Muscle of back (tissue), 11 donors: ENCODE measurements around the gene ANLN. TPM values are rescaled to one million over a fixed set of nuclear protein-coding genes. Genes with fewer than 3 reads are reported as not detected.

Experiments used
- DNase-seq, 3 donors: peaks; one replicate each; pipeline versions ENCODE4 v3.0.0 to v3.0.0-alpha.2; 2013
- polyA plus RNA-seq, 10 donors: library from polyadenylated mRNA; unstranded; fragments of 120-200 nt; gene quantifications; one replicate each; pipeline ENCODE4 v1.2.1, GENCODE V29; 2013; ENCODE audit not compliant: insufficient read length in 10 of 10

ANLN gene
- polyA plus RNA-seq, 10 donors = 17.0 to 40.9 (median 27.8) TPM

GRCh38 chr7:36408589-36408988 lies 18.9 kb downstream of the ANLN start:
- no peak for DNase-seq

- no peak for DNase-seq
Measured at GRCh38 chr7:36409180-36409579, 19.5 kb downstream of the ANLN start.

GRCh38 chr7:36415144-36415543 lies 25.5 kb downstream of the ANLN start:
- DNase-seq = no peak

GRCh38 chr7:36416251-36416650 lies 26.6 kb downstream of the ANLN start:
- no peak for DNase-seq

- DNase-seq = no peak
Measured at GRCh38 chr7:36420307-36420706, 30.6 kb downstream of the ANLN start.

GRCh38 chr7:36422072-36422471 lies 32.4 kb downstream of the ANLN start:
- no peak for DNase-seq

GRCh38 chr7:36423633-36424032 lies 34.0 kb downstream of the ANLN start:
- DNase-seq = no peak

GRCh38 chr7:36430186-36430585 lies 40.5 kb downstream of the ANLN start:
- DNase-seq = no peak

- DNase-seq = no peak
Measured at GRCh38 chr7:36430881-36431280, 41.2 kb downstream of the ANLN start.

GRCh38 chr7:36438211-36438610 lies 48.5 kb downstream of the ANLN start:
- DNase-seq = no peak

- DNase-seq = no peak
Measured at GRCh38 chr7:36439624-36440023, 50.0 kb downstream of the ANLN start.

- peak; percentile 2 to 32 (median 6) for DNase-seq
Measured at GRCh38 chr7:36440880-36441279, 51.2 kb downstream of the ANLN start.

- no peak for DNase-seq
Measured at GRCh38 chr7:36441344-36442022, 51.8 kb downstream of the ANLN start.

- no peak for DNase-seq
Measured at GRCh38 chr7:36448781-36449379, 59.2 kb downstream of the ANLN start.

GRCh38 chr7:36449685-36450084 lies 60.0 kb downstream of the ANLN start:
- no peak for DNase-seq

- DNase-seq = no peak
Measured at GRCh38 chr7:36453769-36454168, 64.1 kb downstream of the ANLN start.

- no peak for DNase-seq
Measured at GRCh38 chr7:36455646-36456045, 66.0 kb downstream of the ANLN start.

- no peak for DNase-seq
Measured at GRCh38 chr7:36456138-36456537, 66.5 kb downstream of the ANLN start.

GRCh38 chr7:36456548-36456947 lies 66.9 kb downstream of the ANLN start:
- no peak for DNase-seq

GRCh38 chr7:36459236-36459960 lies 69.7 kb downstream of the ANLN start:
- no peak for DNase-seq

GRCh38 chr7:36460811-36461429 lies 71.3 kb downstream of the ANLN start:
- DNase-seq = no peak

- DNase-seq = no peak
Measured at GRCh38 chr7:36462551-36463137, 73.0 kb downstream of the ANLN start.
